Neural progenitor cell (in vitro differentiated cells): ENCODE measurements around the gene ATF6.

Source experiments
- EZH2 ChIP-seq: fragments of 200-600 bp; sonication (generic); IDR thresholded peaks from 2 replicates; pipeline ENCODE4 v1.6.1; 2017; ENCODE audit warnings: antibody characterized with exemption, mild to moderate bottlenecking, moderate library complexity
- EZH2phosphoT487 ChIP-seq: fragments of 200-600 bp; sonication (generic); IDR thresholded peaks from 2 replicates; pipeline ENCODE4 v1.6.1; 2017; ENCODE audit warnings: antibody characterized with exemption
- TF ChIP-seq, protein P1 (sequence below): fragments of 200-600 bp; sonication (generic); IDR thresholded peaks from 2 replicates; pipeline ENCODE4 v1.5.1; 2017; ENCODE audit warnings: antibody characterized with exemption, mild to moderate bottlenecking

- TF ChIP-seq, protein P1, sequence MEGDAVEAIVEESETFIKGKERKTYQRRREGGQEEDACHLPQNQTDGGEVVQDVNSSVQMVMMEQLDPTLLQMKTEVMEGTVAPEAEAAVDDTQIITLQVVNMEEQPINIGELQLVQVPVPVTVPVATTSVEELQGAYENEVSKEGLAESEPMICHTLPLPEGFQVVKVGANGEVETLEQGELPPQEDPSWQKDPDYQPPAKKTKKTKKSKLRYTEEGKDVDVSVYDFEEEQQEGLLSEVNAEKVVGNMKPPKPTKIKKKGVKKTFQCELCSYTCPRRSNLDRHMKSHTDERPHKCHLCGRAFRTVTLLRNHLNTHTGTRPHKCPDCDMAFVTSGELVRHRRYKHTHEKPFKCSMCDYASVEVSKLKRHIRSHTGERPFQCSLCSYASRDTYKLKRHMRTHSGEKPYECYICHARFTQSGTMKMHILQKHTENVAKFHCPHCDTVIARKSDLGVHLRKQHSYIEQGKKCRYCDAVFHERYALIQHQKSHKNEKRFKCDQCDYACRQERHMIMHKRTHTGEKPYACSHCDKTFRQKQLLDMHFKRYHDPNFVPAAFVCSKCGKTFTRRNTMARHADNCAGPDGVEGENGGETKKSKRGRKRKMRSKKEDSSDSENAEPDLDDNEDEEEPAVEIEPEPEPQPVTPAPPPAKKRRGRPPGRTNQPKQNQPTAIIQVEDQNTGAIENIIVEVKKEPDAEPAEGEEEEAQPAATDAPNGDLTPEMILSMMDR, result no peak
- no peak for TF ChIP-seq EZH2
- no peak for TF ChIP-seq EZH2phosphoT487
Measured at GRCh38 chr1:161771161-161771560, 5.0 kb downstream of the ATF6 start.
